Measurements from ENCODE around the gene NPY. TPM values are rescaled to one million over a fixed set of nuclear protein-coding genes. Genes with fewer than 3 reads are reported as not detected.

The NPY gene
- total and polyA plus RNA-seq, 4 donors: 13.0 to 93.2 (median 32.4) TPM

DNA sequence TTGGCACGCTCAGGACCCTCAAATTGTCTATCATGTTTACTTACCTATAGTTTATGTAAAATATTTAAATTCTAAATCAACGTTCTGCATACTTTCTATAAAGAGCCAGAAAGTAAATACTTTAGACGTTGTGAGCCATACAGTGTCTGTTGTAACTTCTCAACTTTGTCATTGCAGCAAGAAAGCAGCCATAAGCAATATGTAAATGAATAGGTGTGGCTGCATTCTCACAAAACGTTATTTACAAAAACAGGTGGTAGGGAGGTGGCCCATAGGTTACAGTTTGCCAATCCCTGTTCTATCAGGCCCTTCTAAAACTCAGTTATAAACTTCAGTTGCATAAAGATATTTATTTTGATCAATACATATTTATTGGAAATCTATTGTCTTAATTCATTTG is 12.1 kb upstream of the NPY start:
- Histone ChIP-seq H3K27ac (ENCODE audit: low read depth, low read length) (no peak overlapping the region), H3K36me3 (ENCODE audit: control insufficient read depth, insufficient read depth, low read length) (no peaks in the 10 kb centered on the region)
- 100% methylated on average over 1 of the region's 4 CpGs for WGBS (ENCODE audit: insufficient coverage)

DNA sequence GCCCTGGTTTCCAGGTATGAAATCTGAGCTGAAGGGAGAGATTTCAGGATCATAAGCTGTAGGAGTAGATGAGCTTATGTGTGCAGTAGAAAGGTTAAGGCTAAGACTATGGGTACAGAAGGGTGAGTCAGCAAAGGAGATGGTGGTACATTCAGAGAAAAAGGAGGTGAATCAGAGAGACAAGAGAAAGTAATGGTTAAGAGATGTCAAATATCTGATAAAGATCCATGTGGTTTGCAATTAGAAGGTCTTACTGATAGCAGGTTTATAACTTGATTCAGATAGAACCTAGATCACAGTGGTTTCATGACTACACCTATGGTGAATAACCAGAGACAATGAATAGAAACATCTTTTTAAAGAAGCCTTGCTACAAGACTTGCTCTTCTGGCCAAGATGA is 4.5 kb upstream of the NPY start:
- peaks cover 14% of the 10 kb centered on the region for H3K4me1 ChIP-seq (ENCODE audit: control insufficient read depth, insufficient read depth, low read length)
- H3K9me3 ChIP-seq (ENCODE audit: control insufficient read depth, insufficient read depth, low read length): no peaks in the 10 kb centered on the region
- H3K36me3 ChIP-seq (ENCODE audit: control insufficient read depth, insufficient read depth, low read length): no peaks in the 10 kb centered on the region
- H3K27ac ChIP-seq (ENCODE audit: low read depth, low read length): no peak overlapping the region
- no peak for DNase-seq (ENCODE audit: low read depth in 4 of 6, low spot score in 6 of 6)
- H3K27me3 ChIP-seq (ENCODE audit: control insufficient read depth, insufficient read depth, low read length): peaks cover 31% of the 10 kb centered on the region
- H3K4me3 ChIP-seq (ENCODE audit: low read depth, low read length): no peak overlapping the region

More for the DNA sequence above, 12.1 kb upstream of the NPY start:
- no peak for DNase-seq (ENCODE audit: low read depth in 4 of 6, low spot score in 6 of 6)
- no peaks in the 10 kb centered on the region for H3K4me1 ChIP-seq (ENCODE audit: control insufficient read depth, insufficient read depth, low read length)
- H3K9me3 ChIP-seq (ENCODE audit: control insufficient read depth, insufficient read depth, low read length): no peaks in the 10 kb centered on the region
- no peaks in the 10 kb centered on the region for H3K27me3 ChIP-seq (ENCODE audit: control insufficient read depth, insufficient read depth, low read length)
- no peak overlapping the region for H3K4me3 ChIP-seq (ENCODE audit: low read depth, low read length)

DNA sequence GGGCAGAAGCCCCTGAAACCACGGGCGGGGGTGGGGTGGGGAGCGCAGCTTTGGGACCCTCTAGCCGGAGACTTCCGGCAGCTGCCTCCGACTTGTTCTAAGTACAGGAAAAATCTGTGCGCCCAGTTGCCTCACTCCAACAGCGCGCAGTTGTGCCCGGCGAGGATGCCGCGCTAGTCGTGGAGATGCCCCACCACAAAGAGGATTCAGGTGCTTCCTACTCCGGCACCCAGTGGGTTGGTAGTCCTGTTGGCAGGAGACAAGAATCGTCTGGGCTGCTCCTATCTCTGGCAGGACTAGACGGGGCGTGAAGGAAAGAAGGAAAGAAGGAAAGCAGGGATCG is 465 bp upstream of the NPY start:
- Histone ChIP-seq H3K27me3 (ENCODE audit: control insufficient read depth, insufficient read depth, low read length) (peaks cover 59% of the 10 kb centered on the region), H3K4me3 (ENCODE audit: low read depth, low read length) (no peak overlapping the region), H3K36me3 (ENCODE audit: control insufficient read depth, insufficient read depth, low read length) (no peaks in the 10 kb centered on the region), H3K4me1 (ENCODE audit: control insufficient read depth, insufficient read depth, low read length) (peaks cover 24% of the 10 kb centered on the region), H3K9me3 (ENCODE audit: control insufficient read depth, insufficient read depth, low read length) (no peaks in the 10 kb centered on the region), H3K27ac (ENCODE audit: low read depth, low read length) (no peak overlapping the region)
- WGBS (ENCODE audit: insufficient coverage): 1% methylated on average over 19 of the region's 19 CpGs
- peak in 1 of 6 donors; percentile 27 for DNase-seq (ENCODE audit: low read depth in 4 of 6, low spot score in 6 of 6)

DNA sequence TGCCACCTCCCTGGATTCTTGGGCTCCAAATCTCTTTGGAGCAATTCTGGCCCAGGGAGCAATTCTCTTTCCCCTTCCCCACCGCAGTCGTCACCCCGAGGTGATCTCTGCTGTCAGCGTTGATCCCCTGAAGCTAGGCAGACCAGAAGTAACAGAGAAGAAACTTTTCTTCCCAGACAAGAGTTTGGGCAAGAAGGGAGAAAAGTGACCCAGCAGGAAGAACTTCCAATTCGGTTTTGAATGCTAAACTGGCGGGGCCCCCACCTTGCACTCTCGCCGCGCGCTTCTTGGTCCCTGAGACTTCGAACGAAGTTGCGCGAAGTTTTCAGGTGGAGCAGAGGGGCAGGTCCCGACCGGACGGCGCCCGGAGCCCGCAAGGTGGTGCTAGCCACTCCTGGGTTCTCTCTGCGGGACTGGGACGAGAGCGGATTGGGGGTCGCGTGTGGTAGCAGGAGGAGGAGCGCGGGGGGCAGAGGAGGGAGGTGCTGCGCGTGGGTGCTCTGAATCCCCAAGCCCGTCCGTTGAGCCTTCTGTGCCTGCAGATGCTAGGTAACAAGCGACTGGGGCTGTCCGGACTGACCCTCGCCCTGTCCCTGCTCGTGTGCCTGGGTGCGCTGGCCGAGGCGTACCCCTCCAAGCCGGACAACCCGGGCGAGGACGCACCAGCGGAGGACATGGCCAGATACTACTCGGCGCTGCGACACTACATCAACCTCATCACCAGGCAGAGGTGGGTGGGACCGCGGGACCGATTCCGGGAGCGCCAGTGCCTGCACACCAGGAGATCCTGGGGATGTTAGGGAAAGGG is 913 bp downstream of the NPY start:
- Histone ChIP-seq H3K4me1 (ENCODE audit: control insufficient read depth, insufficient read depth, low read length) (peaks cover 24% of the 10 kb centered on the region), H3K9me3 (ENCODE audit: control insufficient read depth, insufficient read depth, low read length) (no peaks in the 10 kb centered on the region), H3K27ac (ENCODE audit: low read depth, low read length) (no peak overlapping the region), H3K27me3 (ENCODE audit: control insufficient read depth, insufficient read depth, low read length) (peaks cover 57% of the 10 kb centered on the region), H3K4me3 (ENCODE audit: low read depth, low read length) (peak overlapping the region; percentile 10), H3K36me3 (ENCODE audit: control insufficient read depth, insufficient read depth, low read length) (no peaks in the 10 kb centered on the region)
- DNase-seq (ENCODE audit: low read depth in 4 of 6, low spot score in 6 of 6): peak in 1 of 6 donors; percentile 27
- under 1% methylated on average over 35 of the region's 51 CpGs for whole genome bisulfite sequencing (ENCODE audit: insufficient coverage)

DNA sequence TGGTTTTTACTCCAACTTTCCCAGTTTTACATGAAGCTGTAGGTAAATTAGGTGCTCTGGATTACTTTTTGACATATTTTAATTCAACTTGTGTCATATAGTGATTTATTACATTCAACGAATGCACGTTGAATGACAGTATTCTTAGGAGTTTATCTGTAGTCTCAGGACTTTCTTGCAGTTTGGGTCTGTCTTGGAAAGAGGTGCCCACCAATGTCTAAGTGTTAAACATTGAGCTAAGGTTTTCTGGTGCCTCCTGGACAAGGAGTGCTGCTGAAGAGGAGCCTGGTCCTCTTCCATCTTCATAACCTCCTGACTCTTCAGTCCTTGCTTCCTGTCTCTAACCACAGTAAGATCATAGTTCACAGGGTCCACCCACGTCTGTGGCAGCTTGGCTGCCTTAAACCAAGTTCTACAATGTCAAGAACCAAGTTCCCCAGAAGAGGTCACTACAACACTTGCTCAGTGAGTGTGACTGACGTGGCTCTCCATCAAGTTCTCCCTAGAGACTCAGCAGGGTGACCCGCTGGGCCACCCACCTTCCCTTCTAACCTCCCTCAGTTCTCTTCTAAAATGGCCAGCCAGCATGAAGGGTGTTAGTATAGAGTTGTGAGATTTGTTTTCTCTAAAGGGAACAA is 6.1 kb downstream of the NPY start:
- Histone ChIP-seq H3K9me3 (ENCODE audit: control insufficient read depth, insufficient read depth, low read length) (no peaks in the 10 kb centered on the region), H3K4me1 (ENCODE audit: control insufficient read depth, insufficient read depth, low read length) (peaks cover 4% of the 10 kb centered on the region), H3K27ac (ENCODE audit: low read depth, low read length) (no peak overlapping the region), H3K36me3 (ENCODE audit: control insufficient read depth, insufficient read depth, low read length) (no peaks in the 10 kb centered on the region), H3K4me3 (ENCODE audit: low read depth, low read length) (no peak overlapping the region), H3K27me3 (ENCODE audit: control insufficient read depth, insufficient read depth, low read length) (peaks cover 28% of the 10 kb centered on the region)
- DNase-seq (ENCODE audit: low read depth in 4 of 6, low spot score in 6 of 6): peak in 4 of 6 donors; percentile 20 to 74 (median 47)
- WGBS (ENCODE audit: insufficient coverage): 20% methylated on average over 2 of the region's 5 CpGs

DNA sequence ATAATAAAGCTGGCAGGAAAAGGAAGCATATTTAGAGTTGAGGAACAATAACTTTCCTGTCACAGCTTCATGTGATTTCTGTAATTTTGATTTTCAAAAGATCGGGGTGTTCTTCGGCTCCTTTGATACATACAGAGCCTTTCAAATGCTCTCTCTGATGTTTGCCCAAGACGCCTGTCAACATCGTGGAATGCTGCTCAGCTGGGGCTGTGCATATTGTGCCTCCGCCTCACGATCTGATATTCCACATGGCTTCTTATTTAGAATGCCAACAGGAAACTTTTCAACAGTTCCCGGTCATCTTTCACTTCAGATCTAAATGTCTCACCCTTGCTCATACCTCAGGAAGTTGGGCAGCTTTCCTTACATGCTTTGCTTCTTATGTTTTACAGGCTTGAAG is 7.3 kb downstream of the NPY start:
- H3K27me3 ChIP-seq (ENCODE audit: control insufficient read depth, insufficient read depth, low read length): peaks cover 19% of the 10 kb centered on the region
- H3K9me3 ChIP-seq (ENCODE audit: control insufficient read depth, insufficient read depth, low read length): no peaks in the 10 kb centered on the region
- 52% methylated on average over 6 of the region's 7 CpGs for WGBS (ENCODE audit: insufficient coverage)
- no peak overlapping the region for H3K27ac ChIP-seq (ENCODE audit: low read depth, low read length)
- no peaks in the 10 kb centered on the region for H3K4me1 ChIP-seq (ENCODE audit: control insufficient read depth, insufficient read depth, low read length)
- no peak overlapping the region for H3K4me3 ChIP-seq (ENCODE audit: low read depth, low read length)
- no peaks in the 10 kb centered on the region for H3K36me3 ChIP-seq (ENCODE audit: control insufficient read depth, insufficient read depth, low read length)
- no peak for DNase-seq (ENCODE audit: low read depth in 4 of 6, low spot score in 6 of 6)

DNA sequence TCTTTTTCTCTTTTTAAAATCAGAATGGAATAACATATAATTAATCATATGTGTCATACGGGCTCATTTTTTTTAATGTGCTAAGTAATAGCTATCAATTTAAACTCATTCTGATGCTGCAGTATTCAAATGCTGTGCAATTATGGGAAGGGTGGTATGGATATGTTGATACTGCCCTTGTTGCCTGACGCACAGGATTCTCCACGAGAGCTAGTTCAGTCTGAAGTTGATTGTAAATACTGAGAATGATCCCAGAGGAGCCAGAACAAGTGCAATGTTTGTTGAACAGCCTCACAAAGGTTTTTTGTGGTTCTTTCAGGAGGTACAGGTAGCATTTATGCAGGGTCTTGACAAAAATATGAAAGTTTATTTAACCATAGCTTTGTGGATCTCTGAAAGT is 13.4 kb downstream of the NPY start:
- Histone ChIP-seq H3K27me3 (ENCODE audit: control insufficient read depth, insufficient read depth, low read length) (no peaks in the 10 kb centered on the region), H3K4me1 (ENCODE audit: control insufficient read depth, insufficient read depth, low read length) (no peaks in the 10 kb centered on the region), H3K4me3 (ENCODE audit: low read depth, low read length) (no peak overlapping the region), H3K36me3 (ENCODE audit: control insufficient read depth, insufficient read depth, low read length) (no peaks in the 10 kb centered on the region), H3K27ac (ENCODE audit: low read depth, low read length) (no peak overlapping the region), H3K9me3 (ENCODE audit: control insufficient read depth, insufficient read depth, low read length) (no peaks in the 10 kb centered on the region)
- 64% methylated on average over 2 of the region's 3 CpGs for WGBS (ENCODE audit: insufficient coverage)
- DNase-seq (ENCODE audit: low read depth in 4 of 6, low spot score in 6 of 6): peak in 1 of 6 donors; percentile 49

DNA sequence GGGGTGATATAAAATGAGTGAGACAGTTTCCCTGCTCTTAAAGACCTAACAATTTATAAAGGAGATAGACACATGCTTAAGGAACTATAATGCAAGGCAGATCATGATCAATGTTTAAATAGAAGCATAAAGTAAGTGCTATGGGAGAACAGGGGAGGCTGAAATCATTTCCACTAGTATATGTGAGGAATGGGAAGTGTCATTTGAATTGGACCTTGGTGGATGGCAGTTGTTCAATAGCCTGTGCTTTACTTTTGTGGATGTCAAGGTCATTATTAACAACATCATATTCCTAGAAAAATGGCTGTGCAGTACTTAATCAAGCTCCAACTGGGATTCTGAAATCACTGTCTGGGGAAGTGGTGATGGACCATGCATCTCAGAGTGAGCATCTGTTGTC is 14.7 kb downstream of the NPY start:
- Histone ChIP-seq H3K4me3 (ENCODE audit: low read depth, low read length) (no peak overlapping the region), H3K27me3 (ENCODE audit: control insufficient read depth, insufficient read depth, low read length) (no peaks in the 10 kb centered on the region), H3K36me3 (ENCODE audit: control insufficient read depth, insufficient read depth, low read length) (no peaks in the 10 kb centered on the region), H3K27ac (ENCODE audit: low read depth, low read length) (no peak overlapping the region), H3K9me3 (ENCODE audit: control insufficient read depth, insufficient read depth, low read length) (no peaks in the 10 kb centered on the region), H3K4me1 (ENCODE audit: control insufficient read depth, insufficient read depth, low read length) (no peaks in the 10 kb centered on the region)
- DNase-seq (ENCODE audit: low read depth in 4 of 6, low spot score in 6 of 6): peak in 1 of 6 donors; percentile 57

DNA sequence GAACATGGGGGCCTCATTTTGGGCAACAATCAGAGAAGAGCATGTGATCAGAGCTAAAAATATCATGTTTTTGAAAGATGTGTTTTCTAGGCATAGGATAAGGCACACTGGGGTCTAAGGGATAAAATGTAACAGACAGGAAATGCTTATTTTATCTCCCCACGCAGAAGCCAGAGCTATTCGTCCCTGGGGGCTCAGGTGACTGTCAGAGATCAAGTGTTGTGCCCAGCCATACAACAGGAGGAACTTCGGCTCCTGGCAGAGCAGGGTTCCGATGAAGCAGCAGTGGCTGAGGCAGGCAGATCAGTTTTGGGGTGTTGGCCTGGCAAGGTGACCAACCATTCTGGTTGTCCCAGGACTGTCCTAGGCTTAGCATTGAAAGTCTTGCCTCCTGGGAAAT is 15.2 kb downstream of the NPY start:
- H3K9me3 ChIP-seq (ENCODE audit: control insufficient read depth, insufficient read depth, low read length): no peaks in the 10 kb centered on the region
- WGBS (ENCODE audit: insufficient coverage): 82% methylated on average over 4 of the region's 4 CpGs
- no peaks in the 10 kb centered on the region for H3K27me3 ChIP-seq (ENCODE audit: control insufficient read depth, insufficient read depth, low read length)

DNA sequence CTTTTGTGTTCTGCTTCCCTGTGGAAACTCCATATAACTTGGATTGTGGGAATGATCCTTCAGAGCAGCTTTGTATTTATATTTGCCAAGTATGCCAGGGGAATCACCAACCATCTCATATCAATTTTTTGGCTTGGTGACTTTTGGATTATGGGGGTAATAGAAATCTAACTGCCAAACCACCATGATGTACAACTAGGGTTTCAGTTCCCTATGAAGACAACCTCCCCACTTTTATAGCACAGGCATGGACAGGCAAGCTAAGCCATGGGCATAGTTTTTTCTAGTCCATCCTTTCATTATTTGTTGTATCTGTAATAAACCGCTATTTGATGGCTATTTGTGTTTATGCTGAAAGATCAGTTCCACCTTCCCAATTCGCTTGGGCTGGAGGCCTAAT is 17.7 kb downstream of the NPY start:
- H3K4me3 ChIP-seq (ENCODE audit: low read depth, low read length): no peak overlapping the region
- no peak overlapping the region for H3K27ac ChIP-seq (ENCODE audit: low read depth, low read length)
- no peaks in the 10 kb centered on the region for H3K36me3 ChIP-seq (ENCODE audit: control insufficient read depth, insufficient read depth, low read length)
- no peaks in the 10 kb centered on the region for H3K4me1 ChIP-seq (ENCODE audit: control insufficient read depth, insufficient read depth, low read length)
- no peaks in the 10 kb centered on the region for H3K9me3 ChIP-seq (ENCODE audit: control insufficient read depth, insufficient read depth, low read length)
- DNase-seq (ENCODE audit: low read depth in 4 of 6, low spot score in 6 of 6): no peak
- no peaks in the 10 kb centered on the region for H3K27me3 ChIP-seq (ENCODE audit: control insufficient read depth, insufficient read depth, low read length)
- no CpG with 5 or more reads among the region's 2 CpGs for WGBS (ENCODE audit: insufficient coverage)

More for the DNA sequence above, 15.2 kb downstream of the NPY start:
- DNase-seq (ENCODE audit: low read depth in 4 of 6, low spot score in 6 of 6): no peak
- Histone ChIP-seq H3K4me1 (ENCODE audit: control insufficient read depth, insufficient read depth, low read length) (no peaks in the 10 kb centered on the region), H3K27ac (ENCODE audit: low read depth, low read length) (no peak overlapping the region), H3K4me3 (ENCODE audit: low read depth, low read length) (no peak overlapping the region), H3K36me3 (ENCODE audit: control insufficient read depth, insufficient read depth, low read length) (no peaks in the 10 kb centered on the region)

Measured in spinal cord (tissue), 10 donors.